Esophagus squamous epithelium (tissue), 4 donors: ENCODE results near the gene ALCAM.

ENCODE experiments used
- POLR2A ChIP-seq, 4 donors: fragments of 450-650 bp; IDR thresholded peaks; one replicate each; pipeline ENCODE4 v1.6.1; 2017; ENCODE audit warnings: antibody characterized with exemption in 4 of 4, mild to moderate bottlenecking in 4 of 4, moderate library complexity in 3 of 4
- TF ChIP-seq, protein P1 (sequence below), 6 experiments: fragments of 450-650 bp in 4 of 6; fragments of 200-600 bp in 2 of 6; sonication (generic) in 2 of 6; IDR thresholded peaks; one replicate each; pipeline ENCODE4 v1.5.1; 2016 to 2019; ENCODE audit warnings: antibody characterized with exemption in 6 of 6, mild to moderate bottlenecking in 4 of 6, moderate library complexity in 4 of 6

DNA sequence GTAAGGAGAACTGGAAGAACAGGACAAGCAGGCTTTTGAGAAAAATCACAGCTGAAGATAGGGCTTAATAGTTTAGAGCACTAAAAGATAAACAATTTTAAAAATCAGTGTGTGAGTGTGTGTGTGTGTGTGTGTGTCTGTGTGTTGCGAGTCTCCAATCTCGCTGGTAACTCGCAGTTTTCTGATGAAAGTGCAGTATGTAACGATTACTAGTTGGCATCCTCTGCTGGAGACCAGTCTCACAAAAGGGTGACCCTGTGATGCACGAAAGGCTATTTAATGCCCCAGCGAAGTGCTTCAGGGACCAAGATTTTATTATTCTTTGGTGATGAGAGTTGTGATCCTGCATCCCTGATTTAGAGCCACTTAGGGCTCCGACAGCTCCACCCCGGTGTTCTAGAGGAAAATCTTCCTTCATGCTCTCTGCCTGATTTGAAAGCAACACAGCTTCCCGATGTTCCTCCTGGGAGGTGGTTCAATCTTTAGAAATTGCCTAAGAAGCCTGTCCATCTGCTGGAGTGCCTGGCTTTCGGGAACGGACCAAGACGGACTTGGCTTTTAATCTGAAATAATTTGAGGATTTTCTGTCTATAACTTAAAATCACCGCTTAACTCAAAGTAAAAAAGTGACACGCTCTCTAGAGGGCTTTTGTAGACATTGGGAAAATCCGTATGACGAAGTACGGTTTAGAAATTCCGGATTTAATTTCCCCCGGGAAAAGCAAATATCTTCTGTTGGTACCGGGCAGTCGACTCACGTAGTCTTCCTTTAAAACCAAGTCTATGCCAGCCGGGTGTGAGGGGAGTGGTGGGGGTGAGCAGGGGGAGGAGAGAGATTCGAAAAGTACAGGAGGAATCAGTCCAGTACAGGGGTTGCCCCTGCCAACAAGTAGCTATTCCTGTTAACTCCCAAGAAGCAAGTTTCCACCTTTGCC is 1.1 kb upstream of the ALCAM start:
- TF ChIP-seq, protein P1, sequence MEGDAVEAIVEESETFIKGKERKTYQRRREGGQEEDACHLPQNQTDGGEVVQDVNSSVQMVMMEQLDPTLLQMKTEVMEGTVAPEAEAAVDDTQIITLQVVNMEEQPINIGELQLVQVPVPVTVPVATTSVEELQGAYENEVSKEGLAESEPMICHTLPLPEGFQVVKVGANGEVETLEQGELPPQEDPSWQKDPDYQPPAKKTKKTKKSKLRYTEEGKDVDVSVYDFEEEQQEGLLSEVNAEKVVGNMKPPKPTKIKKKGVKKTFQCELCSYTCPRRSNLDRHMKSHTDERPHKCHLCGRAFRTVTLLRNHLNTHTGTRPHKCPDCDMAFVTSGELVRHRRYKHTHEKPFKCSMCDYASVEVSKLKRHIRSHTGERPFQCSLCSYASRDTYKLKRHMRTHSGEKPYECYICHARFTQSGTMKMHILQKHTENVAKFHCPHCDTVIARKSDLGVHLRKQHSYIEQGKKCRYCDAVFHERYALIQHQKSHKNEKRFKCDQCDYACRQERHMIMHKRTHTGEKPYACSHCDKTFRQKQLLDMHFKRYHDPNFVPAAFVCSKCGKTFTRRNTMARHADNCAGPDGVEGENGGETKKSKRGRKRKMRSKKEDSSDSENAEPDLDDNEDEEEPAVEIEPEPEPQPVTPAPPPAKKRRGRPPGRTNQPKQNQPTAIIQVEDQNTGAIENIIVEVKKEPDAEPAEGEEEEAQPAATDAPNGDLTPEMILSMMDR (IDR thresholded peaks at IDR 0.05), result no peak
- no peak for TF ChIP-seq POLR2A (IDR thresholded peaks at IDR 0.05)
